ENCODE results near the gene RUBCN. TPM values are rescaled to one million over a fixed set of nuclear protein-coding genes. Genes with fewer than 3 reads are reported as not detected.
A peak's percentile ranks its signal among the peaks of the same experiment; 100 is the strongest.

Gene RUBCN
- total RNA-seq, 2 experiments from 2014 or later = 32.9 to 33.3 TPM

GRCh38 chr3:197749601-197750395 lies 13.1 kb upstream of the RUBCN start, which contains the start of gene FYTTD1:
Gene FYTTD1 (plus strand): TSS chr3:197749883. CDS start chr3:197749972, 89 bp downstream.
- peak; percentile 90 for DNase-seq

GRCh38 chr3:197749315-197749600 lies 12.6 kb upstream of the RUBCN start:
- intact Hi-C loops (cut with micrococcal nuclease) = loop anchor here (1.0 kb wide), 1 partner anchor 13 kb away; the partner anchor contains the start of gene RUBCN
- DNase-seq = peak; percentile 75
- POLR2A ChIA-PET = interaction anchor here (1.3 kb wide), 1 partner anchor 13 kb away, joined by 7 read pairs; the partner anchor contains the start of gene RUBCN

More at GRCh38 chr3:197749601-197750395, 13.1 kb upstream of the RUBCN start, which contains the start of gene FYTTD1:
- ChIA-PET POLR2A (interaction anchor here (1.3 to 2.0 kb wide), 2 partner anchors 14 to 41 kb away, joined by 6 to 7 read pairs; partner anchors contain the start of genes LRCH3 and RUBCN), CTCF (interaction anchor here (1.1 to 1.3 kb wide), 2 partner anchors 37 to 43 kb away, joined by 6 to 8 read pairs; no protein-coding TSS in a partner anchor)
- Mint-ChIP-seq H3K9me3 (no peaks in the 10 kb centered on the region), H3K27ac (peak within 1 kb of the TSS; percentile 92), H3K27me3 (no peaks in the 10 kb centered on the region), H3K4me1 (ENCODE audit: low read depth) (peaks cover 33% of the 10 kb centered on the region), H3K4me3 (peak within 1 kb of the TSS; percentile 98), H3K36me3 (peaks cover 2% of the 10 kb centered on the region)
- intact Hi-C loops (cut with micrococcal nuclease) = loop anchor here (1.0 to 2.0 kb wide), 3 partner anchors 13 to 43 kb away; partner anchors contain the start of gene RUBCN

GRCh38 chr3:197748597-197749314 lies 12.1 kb upstream of the RUBCN start:
- ChIA-PET CTCF (interaction anchor here (0.6 to 1.1 kb wide), 3 partner anchors 9 to 44 kb away, joined by 3 to 6 read pairs (median 6); partner anchors contain the start of gene LRCH3), POLR2A (interaction anchor here (0.8 to 1.3 kb wide), 2 partner anchors 13 to 42 kb away, joined by 6 to 7 read pairs; partner anchors contain the start of genes LRCH3 and RUBCN)
- Mint-ChIP-seq H3K4me1 (ENCODE audit: low read depth) (peaks cover 28% of the 10 kb centered on the region), H3K36me3 (peaks cover 2% of the 10 kb centered on the region), H3K4me3 (peak overlapping the region; percentile 98), H3K9me3 (no peaks in the 10 kb centered on the region), H3K27me3 (no peaks in the 10 kb centered on the region), H3K27ac (peak overlapping the region; percentile 81)
- intact Hi-C loops (cut with micrococcal nuclease) = loop anchor here (1.0 kb wide), 1 partner anchor 12 kb away; the partner anchor contains the start of gene RUBCN
- no peak for DNase-seq

More at GRCh38 chr3:197749315-197749600, 12.6 kb upstream of the RUBCN start:
- Mint-ChIP-seq H3K9me3 (no peaks in the 10 kb centered on the region), H3K4me1 (ENCODE audit: low read depth) (peaks cover 32% of the 10 kb centered on the region), H3K27ac (peak overlapping the region; percentile 81), H3K27me3 (no peaks in the 10 kb centered on the region), H3K4me3 (peak overlapping the region; percentile 98), H3K36me3 (peaks cover 2% of the 10 kb centered on the region)
- CTCF ChIA-PET = interaction anchor here (0.6 to 1.1 kb wide), 2 partner anchors 41 to 43 kb away, joined by 3 to 6 read pairs; partner anchors contain the start of gene LRCH3

GRCh38 chr3:197746801-197747237 lies 10.1 kb upstream of the RUBCN start:
- peaks cover 14% of the 10 kb centered on the region for H3K4me1 Mint-ChIP-seq (ENCODE audit: low read depth)
- intact Hi-C loops (cut with micrococcal nuclease) = no loop called here
- H3K27ac Mint-ChIP-seq = no peak overlapping the region
- no peak for DNase-seq
- peaks cover 2% of the 10 kb centered on the region for H3K36me3 Mint-ChIP-seq
- H3K4me3 Mint-ChIP-seq = no peak overlapping the region
- no peaks in the 10 kb centered on the region for H3K27me3 Mint-ChIP-seq
- no peaks in the 10 kb centered on the region for H3K9me3 Mint-ChIP-seq
- ChIA-PET CTCF (no interaction called here), POLR2A (no interaction called here)

- peaks cover 12% of the 10 kb centered on the region for H3K4me1 Mint-ChIP-seq (ENCODE audit: low read depth)
- peaks cover 2% of the 10 kb centered on the region for H3K36me3 Mint-ChIP-seq
- no peaks in the 10 kb centered on the region for H3K9me3 Mint-ChIP-seq
- ChIA-PET POLR2A (no interaction called here), CTCF (no interaction called here)
- DNase-seq = no peak
- H3K27me3 Mint-ChIP-seq = no peaks in the 10 kb centered on the region
- intact Hi-C loops (cut with micrococcal nuclease) = no loop called here
- no peak overlapping the region for H3K4me3 Mint-ChIP-seq
- H3K27ac Mint-ChIP-seq = no peak overlapping the region
Measured at GRCh38 chr3:197746209-197746608, 9.5 kb upstream of the RUBCN start.

- H3K4me1 Mint-ChIP-seq (ENCODE audit: low read depth) = peaks cover 3% of the 10 kb centered on the region
- ChIA-PET POLR2A (no interaction called here), CTCF (interaction anchor here (1.1 to 1.3 kb wide), 2 partner anchors 11 to 27 kb away, joined by 3 read pairs; no protein-coding TSS in a partner anchor)
- intact Hi-C loops (cut with micrococcal nuclease) = no loop called here
- H3K27ac Mint-ChIP-seq = no peak overlapping the region
- DNase-seq = no peak
- H3K36me3 Mint-ChIP-seq = no peaks in the 10 kb centered on the region
- H3K27me3 Mint-ChIP-seq = no peaks in the 10 kb centered on the region
- no peak overlapping the region for H3K4me3 Mint-ChIP-seq
- H3K9me3 Mint-ChIP-seq = no peaks in the 10 kb centered on the region
Measured at GRCh38 chr3:197742787-197743186, 6.1 kb upstream of the RUBCN start.

- ChIA-PET POLR2A (no interaction called here), CTCF (no interaction called here)
- Mint-ChIP-seq H3K4me3 (peak overlapping the region; percentile 87), H3K27me3 (no peaks in the 10 kb centered on the region), H3K4me1 (ENCODE audit: low read depth) (peaks cover 33% of the 10 kb centered on the region), H3K27ac (peak overlapping the region; percentile 63), H3K9me3 (no peaks in the 10 kb centered on the region), H3K36me3 (peaks cover 7% of the 10 kb centered on the region)
- intact Hi-C loops (cut with micrococcal nuclease) = loop anchor here (5.0 to 10.0 kb wide), 2 partner anchors 123 to 209 kb away; no protein-coding TSS in a partner anchor
- no peak for DNase-seq
Measured at GRCh38 chr3:197737749-197738462, 1.2 kb upstream of the RUBCN start.

GRCh38 chr3:197737319-197737649 lies 580 bp upstream of the RUBCN start:
- H3K4me3 Mint-ChIP-seq = peak overlapping the region; percentile 87

GRCh38 chr3:197736010-197736490 lies 654 bp downstream of the RUBCN start:
- Mint-ChIP-seq H3K4me3 (peak overlapping the region; percentile 86), H3K27ac (peak overlapping the region; percentile 82), H3K9me3 (no peaks in the 10 kb centered on the region), H3K4me1 (ENCODE audit: low read depth) (peaks cover 42% of the 10 kb centered on the region), H3K27me3 (no peaks in the 10 kb centered on the region), H3K36me3 (peaks cover 7% of the 10 kb centered on the region)
- ChIA-PET CTCF (interaction anchor here (1.5 to 1.6 kb wide), 2 partner anchors 24 to 57 kb away, joined by 5 to 6 read pairs; no protein-coding TSS in a partner anchor), POLR2A (interaction anchor here (1.2 to 1.9 kb wide), 6 partner anchors 13 to 181 kb away, joined by 3 to 9 read pairs (median 5); partner anchors contain the start of genes BDH1, FYTTD1 and LRCH3)
- DNase-seq = peak; percentile 75
- intact Hi-C loops (cut with micrococcal nuclease) = loop anchor here (1.0 to 10.0 kb wide), 5 partner anchors 13 to 211 kb away; partner anchors contain the start of genes FYTTD1 and LRCH3

More at GRCh38 chr3:197737319-197737649, 580 bp upstream of the RUBCN start:
- peaks cover 7% of the 10 kb centered on the region for H3K36me3 Mint-ChIP-seq
- H3K27ac Mint-ChIP-seq = peak overlapping the region; percentile 63
- DNase-seq = no peak
- CTCF ChIA-PET = no interaction called here
- no peaks in the 10 kb centered on the region for H3K27me3 Mint-ChIP-seq
- POLR2A ChIA-PET = no interaction called here
- intact Hi-C loops (cut with micrococcal nuclease) = loop anchor here (5.0 to 10.0 kb wide), 2 partner anchors 122 to 210 kb away; no protein-coding TSS in a partner anchor
- H3K4me1 Mint-ChIP-seq (ENCODE audit: low read depth) = peaks cover 37% of the 10 kb centered on the region
- no peaks in the 10 kb centered on the region for H3K9me3 Mint-ChIP-seq

- POLR2A ChIA-PET = interaction anchor here (1.9 kb wide), 1 partner anchor 22 kb away, joined by 9 read pairs; no protein-coding TSS in a partner anchor
- Mint-ChIP-seq H3K9me3 (no peaks in the 10 kb centered on the region), H3K36me3 (peaks cover 7% of the 10 kb centered on the region), H3K27me3 (no peaks in the 10 kb centered on the region), H3K4me1 (ENCODE audit: low read depth) (peaks cover 50% of the 10 kb centered on the region), H3K4me3 (peak overlapping the region; percentile 62), H3K27ac (peak overlapping the region; percentile 23)
- CTCF ChIA-PET = interaction anchor here (1.0 to 1.6 kb wide), 2 partner anchors 16 to 59 kb away, joined by 3 to 5 read pairs; no protein-coding TSS in a partner anchor
- intact Hi-C loops (cut with micrococcal nuclease) = loop anchor here (5.0 to 10.0 kb wide), 2 partner anchors 120 to 213 kb away; no protein-coding TSS in a partner anchor
- no peak for DNase-seq
Measured at GRCh38 chr3:197734667-197735318, 1.9 kb downstream of the RUBCN start.
